Measurements from ENCODE around the gene MROH8. TPM values are rescaled to one million over a fixed set of nuclear protein-coding genes. Genes with fewer than 3 reads are reported as not detected.

Gene MROH8
- total RNA-seq, 2 donors from 2014 or later = 5.2 to 16.7 TPM

DNA sequence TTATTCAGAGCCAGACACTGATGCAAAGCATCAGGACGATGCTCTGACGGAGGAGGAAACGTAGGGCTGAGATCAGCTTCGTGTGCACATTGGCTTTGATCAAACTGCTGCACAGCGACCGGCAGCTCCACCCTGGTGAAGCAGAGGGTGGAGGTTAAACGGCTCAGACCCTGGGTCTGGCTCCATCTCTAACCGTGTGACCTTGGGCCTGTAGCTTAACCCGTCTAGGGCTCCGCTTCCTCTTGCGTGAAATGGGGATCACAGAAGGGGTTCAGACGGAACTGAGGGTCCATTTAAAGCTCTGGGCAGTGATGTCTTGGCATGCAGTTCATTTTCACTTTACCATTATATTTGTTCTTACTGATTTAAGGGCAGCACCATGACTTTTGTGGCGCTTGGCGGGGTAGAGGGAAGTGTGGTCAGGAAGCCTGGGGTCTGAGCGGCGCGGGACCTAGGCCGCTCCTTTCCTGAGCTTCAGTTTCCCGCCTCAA, 84.2 kb downstream of the MROH8 start:
- TF ChIP-seq, protein P1, sequence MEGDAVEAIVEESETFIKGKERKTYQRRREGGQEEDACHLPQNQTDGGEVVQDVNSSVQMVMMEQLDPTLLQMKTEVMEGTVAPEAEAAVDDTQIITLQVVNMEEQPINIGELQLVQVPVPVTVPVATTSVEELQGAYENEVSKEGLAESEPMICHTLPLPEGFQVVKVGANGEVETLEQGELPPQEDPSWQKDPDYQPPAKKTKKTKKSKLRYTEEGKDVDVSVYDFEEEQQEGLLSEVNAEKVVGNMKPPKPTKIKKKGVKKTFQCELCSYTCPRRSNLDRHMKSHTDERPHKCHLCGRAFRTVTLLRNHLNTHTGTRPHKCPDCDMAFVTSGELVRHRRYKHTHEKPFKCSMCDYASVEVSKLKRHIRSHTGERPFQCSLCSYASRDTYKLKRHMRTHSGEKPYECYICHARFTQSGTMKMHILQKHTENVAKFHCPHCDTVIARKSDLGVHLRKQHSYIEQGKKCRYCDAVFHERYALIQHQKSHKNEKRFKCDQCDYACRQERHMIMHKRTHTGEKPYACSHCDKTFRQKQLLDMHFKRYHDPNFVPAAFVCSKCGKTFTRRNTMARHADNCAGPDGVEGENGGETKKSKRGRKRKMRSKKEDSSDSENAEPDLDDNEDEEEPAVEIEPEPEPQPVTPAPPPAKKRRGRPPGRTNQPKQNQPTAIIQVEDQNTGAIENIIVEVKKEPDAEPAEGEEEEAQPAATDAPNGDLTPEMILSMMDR (IDR thresholded peaks at IDR 0.05) = no peak
- no peak for TF ChIP-seq POLR2A (IDR thresholded peaks at IDR 0.05)
- TF ChIP-seq POLR2AphosphoS5 (IDR thresholded peaks at IDR 0.05) = no peak
- Histone ChIP-seq H3K4me3 (peak overlapping the region; percentile 67 to 75), H3K27me3 (replicated peaks; ENCODE audit: insufficient read depth) (no peaks in the 10 kb centered on the region), H3K36me3 (no peaks in the 10 kb centered on the region), H3K9me3 (no peaks in the 10 kb centered on the region), H3K4me1 (replicated peaks) (no peaks in the 10 kb centered on the region), H3K27ac (peak overlapping the region; percentile 59 to 64)
- WGBS = 3% methylated on average over 19 of the region's 19 CpGs
- DNase-seq (ENCODE audit: low spot score) = no peak
- intact Hi-C loops (cut with DNase I) = no loop called here

DNA sequence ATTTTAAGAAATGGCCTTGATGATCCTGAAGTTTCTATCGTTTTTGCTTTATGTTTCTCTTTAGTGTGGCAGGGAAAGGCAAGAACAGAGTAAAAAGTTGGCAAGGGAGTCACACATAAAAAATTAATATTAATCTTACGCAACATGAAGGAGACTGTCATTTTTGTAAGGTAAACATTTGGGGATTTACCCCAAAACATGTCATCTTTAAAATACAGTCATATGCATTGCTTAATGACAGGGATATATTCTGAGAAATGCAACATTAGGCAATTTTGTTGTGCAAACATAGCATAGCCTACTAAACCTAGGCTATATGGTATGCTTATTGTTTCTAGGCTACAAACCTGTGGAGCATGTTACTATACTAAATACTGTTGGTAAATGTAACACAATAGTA, 88.9 kb downstream of the MROH8 start:
- Histone ChIP-seq H3K27ac (no peak overlapping the region), H3K4me3 (no peak overlapping the region), H3K4me1 (replicated peaks) (no peaks in the 10 kb centered on the region), H3K9me3 (no peaks in the 10 kb centered on the region), H3K36me3 (no peaks in the 10 kb centered on the region), H3K27me3 (replicated peaks; ENCODE audit: insufficient read depth) (no peaks in the 10 kb centered on the region)
- DNase-seq (ENCODE audit: low spot score) = no peak
- WGBS = 81% methylated on average over 2 of the region's 2 CpGs
- TF ChIP-seq, protein P1 (IDR thresholded peaks at IDR 0.05) = no peak
- TF ChIP-seq POLR2A (IDR thresholded peaks at IDR 0.05) (no peak), POLR2AphosphoS5 (IDR thresholded peaks at IDR 0.05) (no peak)
- intact Hi-C loops (cut with DNase I) = no loop called here

DNA sequence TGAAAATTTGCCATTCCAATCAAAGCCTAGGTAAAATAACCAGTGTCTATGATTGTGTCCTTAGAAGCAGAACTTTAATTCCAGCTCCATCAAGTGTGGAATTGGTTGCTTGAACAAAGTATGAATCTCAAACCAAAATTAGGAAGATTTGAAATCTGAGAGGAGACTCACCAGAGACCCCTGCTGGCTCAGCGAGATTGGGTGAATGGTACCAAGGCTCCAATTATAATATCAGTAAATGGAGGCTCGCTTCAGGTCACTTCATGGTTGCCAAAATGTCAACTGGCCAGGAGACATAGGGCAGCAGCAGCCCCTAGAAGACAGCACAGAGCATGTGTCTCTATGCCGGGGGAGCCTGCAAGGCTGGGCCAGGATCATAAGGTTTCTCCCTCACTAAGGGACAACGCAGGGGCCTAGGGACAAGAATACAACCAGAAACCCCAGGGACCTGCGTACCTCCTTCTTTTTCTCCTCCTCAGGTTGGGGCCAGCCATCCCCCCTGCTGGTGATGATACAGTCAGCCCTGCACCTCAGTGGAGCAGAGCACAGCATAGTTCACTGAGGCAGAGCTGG, 97.5 kb downstream of the MROH8 start:
- intact Hi-C loops (cut with DNase I) = no loop called here
- H3K27ac ChIP-seq = no peak overlapping the region
- H3K4me1 ChIP-seq (replicated peaks) = no peaks in the 10 kb centered on the region
- H3K36me3 ChIP-seq = no peaks in the 10 kb centered on the region
- no peaks in the 10 kb centered on the region for H3K9me3 ChIP-seq
- TF ChIP-seq POLR2A (IDR thresholded peaks at IDR 0.05) (no peak), POLR2AphosphoS5 (IDR thresholded peaks at IDR 0.05) (no peak)
- TF ChIP-seq, protein P1 (IDR thresholded peaks at IDR 0.05) = no peak
- H3K4me3 ChIP-seq = no peak overlapping the region
- WGBS = 96% methylated on average over 5 of the region's 5 CpGs
- no peak for DNase-seq (ENCODE audit: low spot score)
- H3K27me3 ChIP-seq (replicated peaks; ENCODE audit: insufficient read depth) = no peaks in the 10 kb centered on the region

DNA sequence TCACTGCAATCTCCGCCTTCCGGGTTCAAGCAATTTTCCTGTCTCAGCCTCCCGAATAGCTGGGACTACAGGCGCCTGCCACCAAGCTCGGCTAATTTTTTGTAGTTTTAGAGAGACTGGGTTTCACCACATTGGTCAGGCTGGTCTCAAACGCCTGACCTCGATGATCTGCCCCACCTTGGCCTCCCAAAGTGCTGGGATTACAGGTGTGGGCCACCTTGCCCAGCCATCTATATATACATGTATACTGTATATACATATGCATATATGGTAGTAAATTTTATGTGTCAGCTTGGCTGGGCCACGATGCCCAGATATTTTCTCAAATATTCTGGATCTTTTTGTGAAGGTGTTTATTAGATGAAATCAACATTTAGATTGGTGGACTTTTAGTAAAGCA, 102.3 kb downstream of the MROH8 start:
- H3K27ac ChIP-seq = no peak overlapping the region
- H3K4me1 ChIP-seq (replicated peaks) = no peaks in the 10 kb centered on the region
- no peaks in the 10 kb centered on the region for H3K36me3 ChIP-seq
- TF ChIP-seq POLR2AphosphoS5 (IDR thresholded peaks at IDR 0.05) (no peak), POLR2A (IDR thresholded peaks at IDR 0.05) (no peak)
- TF ChIP-seq, protein P1 (IDR thresholded peaks at IDR 0.05) = no peak
- intact Hi-C loops (cut with DNase I) = no loop called here
- H3K9me3 ChIP-seq = no peaks in the 10 kb centered on the region
- 96% methylated on average over 8 of the region's 8 CpGs for WGBS
- no peaks in the 10 kb centered on the region for H3K27me3 ChIP-seq (replicated peaks; ENCODE audit: insufficient read depth)
- H3K4me3 ChIP-seq = no peak overlapping the region
- no peak for DNase-seq (ENCODE audit: low spot score)
